Measurements from ENCODE around the gene CLIC2.

CLIC2 gene

GRCh38 chrX:155266439-155266838 lies 68.0 kb downstream of the CLIC2 start:
- no peak for DNase-seq (ENCODE audit: low read depth)
- no peak for TF ChIP-seq CTCF (conservative IDR thresholded peaks at IDR 0.05; ENCODE audit: low read length)
- H3K4me3 ChIP-seq (ENCODE audit: low read length) = no peak overlapping the region

DNA sequence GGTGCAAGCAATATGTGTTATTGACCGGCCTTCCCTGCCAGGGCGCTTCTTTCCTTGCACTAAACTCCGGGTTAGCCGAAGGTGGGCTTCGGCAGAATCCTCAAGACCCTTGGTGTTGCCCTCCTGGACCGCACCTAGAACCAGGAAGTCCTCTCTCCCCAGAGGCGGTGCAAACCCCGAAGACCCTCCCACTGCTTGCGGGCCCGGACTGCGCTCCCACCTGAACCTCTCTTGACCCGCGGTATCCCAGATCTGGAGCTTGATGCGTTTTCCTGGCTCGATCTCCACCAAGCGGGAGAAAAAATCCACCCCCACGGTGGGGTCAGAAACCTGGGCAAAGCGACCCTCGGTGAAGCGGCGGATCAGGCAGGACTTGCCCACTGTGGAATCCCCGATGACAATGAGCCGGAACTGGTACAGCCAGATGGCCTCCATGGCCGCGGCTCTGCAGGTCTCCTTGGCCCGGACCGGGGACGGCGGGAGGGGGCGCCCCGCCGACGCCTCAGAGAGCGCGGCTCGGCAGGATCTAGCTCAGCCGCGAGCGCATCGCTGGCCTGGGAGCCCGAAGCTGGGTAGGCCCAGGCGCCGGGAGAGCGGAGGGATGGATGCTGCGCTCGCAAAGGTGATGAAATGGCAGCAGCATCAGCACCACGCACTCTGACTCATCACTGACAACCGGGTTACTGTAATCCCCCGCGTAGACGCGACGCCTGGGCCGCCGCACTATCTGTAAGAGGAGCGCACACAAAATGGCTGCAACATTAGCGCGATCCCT lies 70.4 kb downstream of the CLIC2 start, which contains the start of gene RAB39B:
Gene RAB39B (minus strand): TSS at position 638 of the 775 bp plus-strand sequence. CDS start 203 bp downstream, at position 435.
- peak; percentile 48 for DNase-seq (ENCODE audit: low read depth)
- H3K4me3 ChIP-seq (ENCODE audit: low read length) = peak within 1 kb of the TSS; percentile 41
- no peak for TF ChIP-seq CTCF (conservative IDR thresholded peaks at IDR 0.05; ENCODE audit: low read length)

DNA sequence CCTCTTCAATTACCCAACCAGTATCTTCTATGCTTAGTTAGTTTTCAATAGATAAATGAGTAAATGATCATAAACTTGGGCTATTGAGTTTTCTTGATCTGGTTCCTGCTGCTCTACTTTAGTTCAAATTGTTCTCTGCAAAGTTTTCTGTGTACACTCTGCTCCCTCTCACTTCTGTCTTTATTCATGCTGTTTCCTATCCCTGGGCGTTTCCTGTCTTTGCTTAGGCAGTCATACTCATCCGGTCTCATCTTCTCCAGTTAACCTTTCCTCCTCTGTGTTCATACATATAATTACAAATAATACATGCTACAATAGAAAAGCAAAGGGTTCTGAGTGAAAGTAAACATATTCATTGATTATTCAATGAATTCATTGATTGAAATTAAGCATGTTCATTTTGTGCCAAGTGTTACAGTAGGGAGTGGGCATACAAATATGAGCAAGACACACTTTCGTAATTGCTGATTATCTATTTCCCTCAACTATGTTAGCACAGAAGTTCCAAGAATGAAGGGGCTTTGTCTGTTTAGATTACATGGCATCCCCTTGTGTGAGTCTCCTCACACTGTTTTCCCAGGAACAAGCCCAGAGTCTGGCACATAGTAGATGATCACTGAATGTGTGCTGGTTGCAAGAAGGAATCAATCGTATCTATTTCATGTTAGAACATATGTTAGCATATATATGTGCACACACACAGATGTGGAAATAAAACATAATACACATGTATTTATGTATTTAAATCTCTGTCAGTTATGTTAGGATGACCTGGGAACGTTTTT lies 71.3 kb downstream of the CLIC2 start:
- DNase-seq (ENCODE audit: low read depth) = no peak
- TF ChIP-seq CTCF (conservative IDR thresholded peaks at IDR 0.05; ENCODE audit: low read length) = no peak
- H3K4me3 ChIP-seq (ENCODE audit: low read length) = no peak overlapping the region

DNA sequence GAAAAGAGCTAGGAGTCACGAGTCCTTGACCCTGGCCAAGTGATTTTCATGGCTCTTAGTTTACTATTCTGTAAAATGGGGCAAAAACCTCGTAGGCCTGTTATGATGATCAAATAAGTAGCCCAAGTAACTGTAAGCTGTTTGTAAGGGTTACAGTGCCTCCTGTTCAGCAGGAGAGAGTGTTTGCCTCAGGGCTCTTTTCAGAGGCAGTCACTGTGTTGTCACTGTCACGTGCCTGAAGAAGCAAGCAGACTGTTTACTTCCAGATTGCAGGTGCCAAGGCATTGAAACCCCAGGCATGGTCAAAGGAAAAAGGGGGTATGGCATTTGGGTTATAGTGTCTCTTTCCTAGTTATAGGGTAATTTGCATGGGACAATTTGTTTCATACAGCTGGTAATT lies 74.7 kb downstream of the CLIC2 start:
- H3K4me3 ChIP-seq (ENCODE audit: low read length) = no peak overlapping the region
- TF ChIP-seq CTCF (conservative IDR thresholded peaks at IDR 0.05; ENCODE audit: low read length) = no peak
- DNase-seq (ENCODE audit: low read depth) = no peak

GRCh38 chrX:155251391-155251790 lies 83.0 kb downstream of the CLIC2 start:
- TF ChIP-seq CTCF (conservative IDR thresholded peaks at IDR 0.05; ENCODE audit: low read length) = no peak
- DNase-seq (ENCODE audit: low read depth) = no peak
- no peak overlapping the region for H3K4me3 ChIP-seq (ENCODE audit: low read length)

DNA sequence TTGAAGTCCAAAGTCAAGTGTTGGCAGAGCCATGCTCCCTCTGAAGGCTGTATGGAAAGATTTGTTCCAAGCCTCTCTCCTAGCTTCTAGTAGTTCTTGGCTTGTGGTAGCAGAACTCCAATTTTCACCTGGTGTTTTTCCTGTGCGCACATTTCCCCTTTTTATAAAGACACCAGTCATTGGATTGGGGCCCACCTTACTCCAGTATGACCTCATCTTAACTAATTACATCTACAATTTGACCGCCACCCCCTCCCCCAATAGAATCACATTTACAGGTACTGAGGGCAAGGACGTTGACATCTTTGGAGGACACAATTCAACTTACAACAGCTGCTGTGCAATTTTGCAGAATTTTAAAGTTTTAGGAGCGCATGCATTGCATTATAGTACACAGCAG lies 86.9 kb downstream of the CLIC2 start:
- no peak for TF ChIP-seq CTCF (conservative IDR thresholded peaks at IDR 0.05; ENCODE audit: low read length)
- H3K4me3 ChIP-seq (ENCODE audit: low read length) = no peak overlapping the region
- no peak for DNase-seq (ENCODE audit: low read depth)

All from AG10803 (cell line).